Ectodermal cell (in vitro differentiated cells): ENCODE data around the gene CFAP70.
A peak's percentile ranks its signal among the peaks of the same experiment; 100 is the strongest.

ENCODE experiments used
- H3K27ac ChIP-seq: 2 replicates; pipeline ENCODE4 v1.7.0; 2013; ENCODE audit warnings: mild to moderate bottlenecking, low read depth, low read length; ENCODE audit not compliant: insufficient read depth, poor library complexity, severe bottlenecking
- H3K27me3 ChIP-seq: 2 replicates; pipeline ENCODE4 v1.7.0; 2013; ENCODE audit warnings: mild to moderate bottlenecking, low read length; ENCODE audit not compliant: insufficient read depth, control insufficient read depth, poor library complexity, severe bottlenecking
- H3K36me3 ChIP-seq: one replicate; pipeline ENCODE4 v1.7.0; 2013; ENCODE audit warnings: low read length; ENCODE audit not compliant: control insufficient read depth, insufficient read depth
- H3K4me1 ChIP-seq: one replicate; pipeline ENCODE4 v1.7.0; 2013; ENCODE audit warnings: low read length; ENCODE audit not compliant: control insufficient read depth, insufficient read depth
- H3K4me3 ChIP-seq: 2 replicates; pipeline ENCODE4 v1.7.0; 2013; ENCODE audit warnings: low read depth, low read length, control low read depth; ENCODE audit not compliant: insufficient read depth
- H3K9me3 ChIP-seq: 2 replicates; pipeline ENCODE4 v1.7.0; 2013; ENCODE audit warnings: mild to moderate bottlenecking, low read length, moderate library complexity; ENCODE audit not compliant: control insufficient read depth
- WGBS, 2 experiments: methylation state at CpG; one replicate each; pipeline ENCODE4 v1.1.7; 2013; ENCODE audit warnings: missing lambda C conversion rate in 2 of 2; 5-methylcytosine and 5-hydroxymethylcytosine counted together

The CFAP70 gene

DNA sequence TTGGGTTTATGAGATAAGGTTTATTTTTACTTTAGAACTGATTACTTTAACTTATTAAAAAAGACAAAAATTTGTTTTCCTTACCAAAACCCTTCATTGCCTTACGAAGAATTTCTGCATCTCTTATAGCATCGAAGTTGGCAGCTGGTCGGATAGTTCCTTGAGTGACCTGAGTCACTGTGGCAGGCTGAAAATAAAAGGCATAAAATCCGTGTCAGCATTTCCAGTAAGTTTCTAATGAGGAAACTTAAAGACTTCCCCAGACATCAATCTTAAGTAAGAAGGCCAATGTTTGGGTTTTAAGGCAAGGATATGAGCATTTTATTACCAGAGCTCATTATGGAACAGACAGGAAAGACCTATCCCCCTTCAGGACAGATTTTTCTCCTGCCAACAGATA, 29.6 kb upstream of the CFAP70 start:
- no peak overlapping the region for H3K27ac ChIP-seq
- no peak overlapping the region for H3K4me3 ChIP-seq
- no peaks in the 10 kb centered on the region for H3K4me1 ChIP-seq
- no peaks in the 10 kb centered on the region for H3K27me3 ChIP-seq
- H3K9me3 ChIP-seq: no peaks in the 10 kb centered on the region
- 96 to 97% methylated on average over 4 of the region's 4 CpGs for WGBS, 2 experiments
- H3K36me3 ChIP-seq: peaks cover 12% of the 10 kb centered on the region

DNA sequence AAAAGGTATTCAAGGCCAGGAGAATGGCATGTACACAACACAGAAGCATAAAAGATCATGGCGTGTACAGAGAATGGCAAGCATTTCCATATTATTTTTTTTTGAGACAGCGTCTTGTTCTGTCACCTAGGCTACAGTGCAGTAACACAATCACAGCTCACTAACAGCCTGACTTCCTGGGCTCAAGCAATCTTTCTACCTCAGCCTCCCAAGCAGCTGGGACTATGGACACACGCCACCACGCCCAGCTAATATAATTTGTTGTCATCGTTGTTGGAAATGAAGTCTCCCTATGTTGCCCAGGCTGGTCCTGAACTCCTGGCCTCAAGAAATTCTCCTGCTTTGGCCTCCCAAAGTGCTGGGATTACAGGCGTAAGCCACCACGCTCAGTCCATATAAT, 27.9 kb upstream of the CFAP70 start:
- Histone ChIP-seq H3K27me3 (no peaks in the 10 kb centered on the region), H3K36me3 (peaks cover 12% of the 10 kb centered on the region), H3K4me3 (no peak overlapping the region), H3K27ac (no peak overlapping the region), H3K9me3 (no peaks in the 10 kb centered on the region), H3K4me1 (no peaks in the 10 kb centered on the region)
- 96 to 97% methylated on average over 7 of the region's 7 CpGs for WGBS, 2 experiments

DNA sequence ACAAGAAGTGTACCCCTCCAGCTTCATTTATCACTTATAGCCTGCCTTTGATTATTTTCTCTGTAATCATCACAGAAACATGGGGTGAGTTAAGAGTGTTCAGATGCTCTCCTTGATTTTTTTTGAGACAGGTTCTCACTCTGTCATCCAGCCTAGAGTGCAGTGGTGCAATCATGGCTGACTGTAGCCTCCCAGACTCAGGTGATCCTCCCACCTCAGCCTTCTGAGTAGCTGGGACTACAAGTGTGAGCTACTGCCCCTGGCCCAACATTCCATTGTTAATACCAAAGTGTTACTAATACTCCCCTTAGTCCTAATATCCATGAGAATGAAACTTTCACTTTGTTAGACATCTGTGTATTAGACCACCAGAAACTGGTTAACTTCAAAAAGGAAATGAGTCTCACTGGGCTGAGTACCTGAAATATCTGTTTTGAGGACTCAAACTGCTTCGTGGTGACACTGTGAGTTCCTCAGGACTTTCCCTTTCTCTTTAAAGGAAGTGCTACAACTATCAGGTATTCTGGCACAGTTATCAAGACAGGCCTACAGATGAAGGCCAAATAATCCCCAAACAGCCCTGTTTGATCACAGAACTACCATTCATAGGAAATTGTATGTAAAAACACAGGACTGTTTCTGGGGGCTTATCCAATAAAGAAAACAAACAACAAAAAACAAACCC, 20.5 kb upstream of the CFAP70 start:
- Histone ChIP-seq H3K27me3 (no peaks in the 10 kb centered on the region), H3K4me3 (no peak overlapping the region), H3K9me3 (no peaks in the 10 kb centered on the region), H3K36me3 (no peaks in the 10 kb centered on the region), H3K27ac (no peak overlapping the region), H3K4me1 (no peaks in the 10 kb centered on the region)
- 91 to 95% methylated on average over 1 of the region's 1 CpG for WGBS, 2 experiments

DNA sequence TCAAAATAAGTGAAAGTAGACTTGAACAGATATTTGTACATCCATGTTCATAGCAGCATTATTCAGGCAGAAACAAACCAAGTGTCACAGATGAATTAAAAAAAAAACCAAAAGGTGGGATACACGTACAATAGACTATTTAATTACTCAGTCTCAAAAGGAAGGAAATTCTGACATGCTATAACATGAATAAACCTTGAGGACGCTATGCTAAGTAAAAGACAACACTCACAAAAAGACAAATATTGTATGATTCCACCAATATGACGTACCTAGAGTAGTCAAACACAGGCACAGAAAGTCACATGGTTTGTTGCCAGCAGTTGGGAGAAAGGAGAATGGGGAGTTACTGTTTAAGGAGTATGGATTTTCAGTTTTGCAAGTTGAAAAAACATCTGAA, 18.0 kb upstream of the CFAP70 start:
- no peaks in the 10 kb centered on the region for H3K9me3 ChIP-seq
- WGBS, 2 experiments: 95 to 96% methylated on average over 3 of the region's 3 CpGs
- no peak overlapping the region for H3K4me3 ChIP-seq
- H3K4me1 ChIP-seq: no peaks in the 10 kb centered on the region
- H3K36me3 ChIP-seq: no peaks in the 10 kb centered on the region
- H3K27me3 ChIP-seq: no peaks in the 10 kb centered on the region
- no peak overlapping the region for H3K27ac ChIP-seq

DNA sequence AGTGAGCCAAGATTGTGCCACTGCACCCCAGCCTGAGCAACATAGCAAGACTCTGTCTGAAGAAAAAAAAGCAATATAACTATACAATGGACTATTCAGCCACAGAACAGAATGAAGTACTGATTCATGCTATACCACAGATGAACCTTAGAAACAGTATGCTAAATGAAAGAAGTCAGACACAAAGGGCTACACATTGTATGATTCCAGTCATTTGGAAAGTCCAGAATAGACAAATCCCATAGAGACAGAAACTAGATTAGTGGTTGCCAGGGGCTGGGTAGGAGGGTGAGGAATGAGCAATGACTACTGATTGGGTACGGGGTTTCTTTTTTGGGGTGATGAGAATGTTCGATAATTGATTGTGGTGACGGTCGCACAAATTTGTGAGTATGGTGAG, 9.6 kb upstream of the CFAP70 start:
- no peaks in the 10 kb centered on the region for H3K36me3 ChIP-seq
- no peak overlapping the region for H3K27ac ChIP-seq
- no peaks in the 10 kb centered on the region for H3K4me1 ChIP-seq
- no peaks in the 10 kb centered on the region for H3K9me3 ChIP-seq
- H3K4me3 ChIP-seq: no peak overlapping the region
- no peaks in the 10 kb centered on the region for H3K27me3 ChIP-seq
- WGBS, 2 experiments: 94 to 96% methylated on average over 4 of the region's 4 CpGs

DNA sequence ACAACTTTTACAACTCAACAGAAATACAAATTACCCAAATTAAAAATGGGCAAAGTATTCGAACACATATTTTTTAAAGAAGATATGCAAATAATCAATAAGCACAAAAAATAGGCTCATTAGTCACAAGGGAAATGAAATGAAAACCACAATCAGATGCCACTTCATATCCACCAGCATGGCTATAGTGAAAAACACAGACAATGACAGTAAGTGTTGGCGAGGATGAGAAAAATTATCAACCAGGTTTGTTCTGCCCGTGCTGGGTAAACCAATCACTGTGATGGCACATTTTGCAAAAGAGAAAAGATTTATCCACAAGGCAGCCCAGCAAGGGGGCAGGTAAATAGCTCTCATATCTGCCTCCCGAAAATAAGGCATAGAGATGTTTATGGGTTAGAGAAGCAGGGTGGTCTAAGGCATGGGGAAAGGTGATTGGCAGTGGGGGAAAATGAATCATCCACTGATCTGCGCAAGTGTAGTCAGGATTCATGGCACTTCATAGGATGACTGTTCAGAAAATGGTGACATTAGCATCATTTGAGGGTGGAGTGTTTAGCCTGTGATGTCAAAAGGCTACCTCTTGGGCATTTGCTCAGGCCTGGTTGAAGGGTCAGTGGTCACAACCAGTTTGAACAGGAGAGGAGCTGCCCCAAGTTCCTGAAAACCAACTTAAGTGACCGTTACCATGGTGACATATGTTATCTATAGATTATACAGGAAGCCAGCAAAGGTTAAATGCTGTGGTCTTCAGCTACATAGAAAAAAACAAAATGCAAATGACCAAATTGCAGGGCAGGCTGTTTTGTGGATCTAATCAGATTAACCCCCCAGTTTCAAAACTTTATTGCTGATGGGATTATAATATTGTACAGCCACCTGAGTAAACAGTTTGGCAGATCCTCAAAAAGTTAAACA, 8.0 kb upstream of the CFAP70 start:
- H3K4me1 ChIP-seq: no peaks in the 10 kb centered on the region
- no peak overlapping the region for H3K27ac ChIP-seq
- H3K27me3 ChIP-seq: no peaks in the 10 kb centered on the region
- H3K4me3 ChIP-seq: no peak overlapping the region
- no peaks in the 10 kb centered on the region for H3K36me3 ChIP-seq
- H3K9me3 ChIP-seq: no peaks in the 10 kb centered on the region
- 93 to 96% methylated on average over 5 to 6 of the region's 6 CpGs for WGBS, 2 experiments

DNA sequence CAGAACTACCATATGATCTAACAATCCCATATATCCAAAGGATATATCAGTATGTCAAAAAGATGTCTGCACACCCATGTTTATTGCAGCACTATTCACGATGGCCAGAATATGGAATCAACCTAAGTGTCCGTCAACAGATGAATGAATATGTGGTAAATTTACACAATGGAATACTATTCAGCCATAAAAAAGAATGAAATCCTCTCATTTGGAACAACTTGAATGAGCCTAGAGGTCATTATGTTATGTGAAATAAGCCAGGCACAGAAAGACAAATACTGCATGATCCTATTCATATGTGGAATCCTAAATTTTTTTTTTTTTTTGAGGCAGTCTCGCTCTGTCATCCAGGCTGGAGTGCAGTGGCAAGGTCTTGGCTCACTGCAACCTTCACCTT, 6.3 kb upstream of the CFAP70 start:
- 88 to 96% methylated on average over 2 to 3 of the region's 3 CpGs for WGBS, 2 experiments
- Histone ChIP-seq H3K36me3 (no peaks in the 10 kb centered on the region), H3K4me3 (no peak overlapping the region), H3K9me3 (no peaks in the 10 kb centered on the region), H3K27me3 (no peaks in the 10 kb centered on the region), H3K4me1 (no peaks in the 10 kb centered on the region), H3K27ac (no peak overlapping the region)

DNA sequence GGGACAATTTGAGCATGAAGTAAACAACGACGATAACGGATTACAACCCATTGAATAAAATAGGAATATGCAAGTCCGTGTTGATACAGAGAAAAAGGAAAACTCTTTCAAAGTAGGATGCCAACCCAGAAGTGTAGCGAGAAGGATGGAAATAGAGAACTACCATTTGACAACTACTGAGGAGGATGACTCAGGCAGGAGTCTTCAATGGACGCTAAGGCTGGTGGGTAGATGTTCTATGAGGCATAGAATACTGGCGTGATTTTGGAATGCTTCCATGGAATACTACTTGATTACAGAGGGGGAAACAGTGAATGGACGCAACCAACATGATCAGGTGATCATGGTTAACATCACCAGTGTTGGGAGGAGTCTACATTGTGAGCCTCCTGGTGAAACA, 828 bp upstream of the CFAP70 start:
- Histone ChIP-seq H3K36me3 (no peaks in the 10 kb centered on the region), H3K27me3 (peaks cover 30% of the 10 kb centered on the region), H3K27ac (no peak overlapping the region), H3K4me1 (no peaks in the 10 kb centered on the region), H3K9me3 (no peaks in the 10 kb centered on the region), H3K4me3 (no peak overlapping the region)
- 87 to 92% methylated on average over 8 of the region's 8 CpGs for WGBS, 2 experiments

DNA sequence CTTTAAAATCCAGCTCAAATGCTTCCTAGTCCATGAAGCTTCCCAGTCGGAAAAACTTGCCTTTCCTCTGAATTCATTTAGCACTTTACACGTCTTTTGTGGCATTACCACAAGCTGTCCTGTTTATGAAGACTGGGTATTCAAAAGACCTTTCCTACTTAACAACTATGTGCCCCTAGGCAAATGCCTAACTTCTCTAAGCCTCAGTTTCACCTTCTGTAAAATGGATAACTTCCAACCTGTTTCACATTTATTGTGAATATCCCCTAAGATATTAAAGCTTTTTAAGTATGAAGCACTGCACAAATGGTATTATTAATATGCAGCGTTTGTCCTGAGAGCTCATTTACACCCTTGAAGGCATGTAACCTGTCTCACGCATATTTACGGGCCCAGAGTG, 843 bp downstream of the CFAP70 start:
- peaks cover 42% of the 10 kb centered on the region for H3K27me3 ChIP-seq
- no peaks in the 10 kb centered on the region for H3K4me1 ChIP-seq
- peak overlapping the region; percentile 51 for H3K4me3 ChIP-seq
- 74 to 77% methylated on average over 5 of the region's 5 CpGs for WGBS, 2 experiments
- no peak overlapping the region for H3K27ac ChIP-seq
- no peaks in the 10 kb centered on the region for H3K36me3 ChIP-seq
- H3K9me3 ChIP-seq: no peaks in the 10 kb centered on the region

DNA sequence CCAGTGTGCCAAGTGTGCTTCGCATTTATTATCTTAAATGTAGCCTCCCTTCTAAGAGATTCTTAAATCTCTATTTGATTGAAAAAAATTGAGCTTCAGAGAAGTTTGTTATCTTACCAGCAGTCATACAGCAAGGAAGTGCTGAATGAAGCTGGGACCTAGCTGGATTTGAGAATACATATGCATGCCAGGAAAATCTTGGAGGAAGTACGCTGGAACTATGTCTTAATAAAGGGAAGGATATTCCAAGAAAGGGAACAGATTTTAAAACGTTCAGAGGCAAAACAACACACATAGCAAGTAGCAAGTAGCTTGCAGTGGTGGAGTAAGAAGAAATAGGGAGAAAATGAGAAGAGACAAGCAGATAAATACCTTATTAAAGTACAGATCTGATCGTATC, 1.5 kb downstream of the CFAP70 start:
- 63 to 77% methylated on average over 2 to 4 of the region's 4 CpGs for WGBS, 2 experiments
- Histone ChIP-seq H3K27me3 (peaks cover 42% of the 10 kb centered on the region), H3K27ac (no peak overlapping the region)

More for the DNA sequence above, 1.5 kb downstream of the CFAP70 start:
- Histone ChIP-seq H3K36me3 (no peaks in the 10 kb centered on the region), H3K9me3 (no peaks in the 10 kb centered on the region), H3K4me3 (no peak overlapping the region), H3K4me1 (no peaks in the 10 kb centered on the region)
